NCI-H82 (cell line): Measurements from ENCODE around the gene WDR20.
"Not testable (repeated sequence)": the region's sequence is repeated elsewhere in the genome, so short reads cannot be mapped to it uniquely, and the experiment has no call there.

Experiments
- DNase-seq: peaks from one replicate; lab custom pipeline; 2025; lab: John Stamatoyannopoulos, UW

The WDR20 gene

GRCh38 chr14:102134021-102134420, 5.7 kb upstream of the WDR20 start:
- not testable (repeated sequence) for DNase-seq

DNA sequence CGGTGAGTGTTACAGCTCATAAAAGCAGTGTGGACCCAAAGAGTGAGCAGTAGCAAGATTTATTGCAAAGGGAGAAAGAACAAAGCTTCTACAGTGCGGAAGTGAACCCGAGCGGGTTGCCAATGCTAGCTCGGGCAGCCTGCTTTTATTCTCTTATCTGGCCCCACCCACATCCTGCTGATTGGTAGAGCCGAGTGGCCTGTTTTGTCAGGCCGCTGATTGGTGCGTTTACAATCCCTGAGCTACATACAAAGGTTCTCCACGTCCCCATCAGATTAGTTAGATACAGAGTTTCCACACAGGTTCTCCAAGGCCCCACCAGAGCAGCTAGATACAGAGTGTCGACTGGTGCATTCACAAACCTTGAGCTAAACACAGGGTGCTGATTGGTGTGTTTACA, 5.0 kb upstream of the WDR20 start:
- DNase-seq: not testable (repeated sequence)

DNA sequence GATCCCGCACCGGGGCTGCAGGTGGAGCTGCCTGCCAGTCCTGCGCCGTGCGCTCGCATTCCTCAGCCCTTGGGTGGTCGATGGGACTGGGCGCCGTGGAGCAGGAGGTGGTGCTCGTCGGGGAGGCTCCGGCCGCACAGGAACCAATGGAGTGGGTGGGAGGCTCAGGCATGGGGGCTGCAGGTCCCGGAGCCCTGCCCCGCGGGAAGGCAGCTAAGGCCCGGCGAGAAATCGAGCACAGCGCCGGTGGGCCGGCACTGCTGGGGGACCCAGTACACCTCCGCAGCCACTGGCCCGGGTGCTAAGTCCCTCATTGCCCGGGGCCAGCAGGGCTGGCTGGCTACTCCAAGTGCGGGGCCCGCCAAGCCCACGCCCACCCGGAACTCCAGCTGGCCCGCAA, 4.2 kb upstream of the WDR20 start:
- DNase-seq: not testable (repeated sequence)

- no peak for DNase-seq
Observed at GRCh38 chr14:102138535-102138934, 1.2 kb upstream of the WDR20 start.

DNA sequence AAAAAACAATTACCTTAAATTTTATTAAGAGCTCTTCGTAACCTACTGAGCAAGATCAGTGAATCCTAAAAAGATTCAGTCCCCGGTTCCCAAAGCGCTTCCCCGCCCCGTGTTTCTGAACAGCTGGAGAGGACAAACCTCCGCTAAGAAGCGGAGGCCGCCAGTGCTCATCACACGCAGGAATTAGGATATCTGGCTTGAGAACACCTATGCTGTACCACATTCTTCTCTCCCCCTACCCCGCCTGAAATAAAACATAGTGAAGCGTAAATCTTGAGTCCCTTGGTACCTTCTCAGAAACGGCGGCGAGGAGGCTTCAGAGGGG, 774 bp upstream of the WDR20 start:
- DNase-seq: peak; percentile 78

GRCh38 chr14:102140027-102140749, 491 bp downstream of the WDR20 start:
- DNase-seq: peak; percentile 51

- peak; percentile 44 for DNase-seq
Observed at GRCh38 chr14:102140750-102141145, 1.1 kb downstream of the WDR20 start.

GRCh38 chr14:102141797-102142196, 2.1 kb downstream of the WDR20 start:
- no peak for DNase-seq

- no peak for DNase-seq
Observed at GRCh38 chr14:102144914-102145313, 5.2 kb downstream of the WDR20 start.

DNA sequence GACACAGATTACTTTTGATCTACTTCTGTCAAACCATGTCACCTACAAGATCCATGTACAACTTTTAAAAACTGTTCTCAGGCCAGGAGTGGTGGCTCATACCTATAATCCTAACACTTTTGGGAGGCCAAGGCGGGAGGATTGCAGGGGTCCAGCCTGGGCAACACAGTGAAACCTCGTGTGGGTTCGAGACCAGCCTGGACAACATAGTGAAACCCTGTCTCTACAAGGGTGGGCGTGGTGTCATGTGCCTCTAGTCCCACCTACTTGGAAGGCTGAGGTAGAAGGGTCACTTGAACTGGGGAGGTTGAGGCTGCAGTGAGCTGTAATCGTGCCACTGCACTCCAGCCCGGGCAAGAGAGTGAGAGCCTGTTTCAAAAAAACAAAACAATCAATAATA, 5.7 kb downstream of the WDR20 start:
- DNase-seq: no peak

- no peak for DNase-seq
Observed at GRCh38 chr14:102146423-102146822, 6.7 kb downstream of the WDR20 start.

DNA sequence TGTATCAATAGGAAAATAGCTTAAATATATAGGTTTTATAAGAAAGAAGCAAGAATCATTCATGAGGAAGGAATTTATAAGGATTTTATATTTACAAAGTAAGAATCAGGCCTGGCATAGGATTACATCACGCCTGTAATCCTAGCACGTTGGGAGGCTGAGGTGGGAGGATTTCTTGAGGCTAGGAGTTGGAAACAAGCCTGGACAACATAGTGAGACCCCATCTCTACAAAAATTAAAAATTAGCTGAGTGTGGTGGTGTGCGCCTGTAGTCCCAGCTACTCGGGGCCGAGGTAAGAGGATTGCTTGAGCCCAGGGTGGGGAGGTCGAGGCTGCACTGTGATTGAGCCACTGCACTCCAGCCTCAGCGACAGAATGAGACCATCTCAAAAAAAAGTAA, 10.4 kb downstream of the WDR20 start:
- DNase-seq: no peak

DNA sequence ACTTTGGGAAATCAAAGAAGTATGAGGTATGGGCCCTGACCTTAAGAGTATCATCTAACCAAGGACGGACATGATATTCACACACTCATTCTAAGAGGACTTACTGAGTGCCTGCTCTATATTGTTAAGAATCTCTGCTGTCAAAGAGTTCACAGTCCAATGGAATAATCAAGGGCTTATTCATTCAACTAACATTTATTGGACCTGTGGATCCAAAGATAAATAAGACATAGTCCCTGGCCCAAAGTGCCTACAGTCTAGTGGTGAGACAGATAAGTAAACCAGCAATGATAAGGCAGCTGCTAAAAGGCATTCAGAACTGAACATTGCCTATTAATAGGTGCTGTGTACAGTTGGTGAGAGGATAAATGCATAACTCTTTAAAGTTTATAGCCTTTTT, 11.0 kb downstream of the WDR20 start:
- DNase-seq: no peak

DNA sequence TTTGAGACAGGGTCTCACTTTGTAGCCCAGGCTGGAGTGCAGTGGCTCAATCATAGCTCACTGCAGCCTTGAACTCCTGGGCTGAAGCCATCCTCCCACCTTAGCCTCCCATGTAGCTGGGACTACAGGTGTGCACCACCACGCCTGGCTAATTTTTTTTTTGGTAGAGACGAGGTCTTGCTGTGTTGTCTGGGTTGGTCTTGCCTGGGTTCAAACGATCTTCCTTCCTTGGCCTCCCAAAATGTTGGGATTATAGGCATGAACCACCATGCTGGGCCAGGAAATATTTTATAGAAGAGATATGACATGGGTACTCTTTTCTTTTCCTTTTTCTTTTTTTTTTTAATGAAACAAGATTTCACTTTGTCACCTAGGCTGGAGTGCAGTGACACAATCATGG, 11.7 kb downstream of the WDR20 start:
- not testable (repeated sequence) for DNase-seq

DNA sequence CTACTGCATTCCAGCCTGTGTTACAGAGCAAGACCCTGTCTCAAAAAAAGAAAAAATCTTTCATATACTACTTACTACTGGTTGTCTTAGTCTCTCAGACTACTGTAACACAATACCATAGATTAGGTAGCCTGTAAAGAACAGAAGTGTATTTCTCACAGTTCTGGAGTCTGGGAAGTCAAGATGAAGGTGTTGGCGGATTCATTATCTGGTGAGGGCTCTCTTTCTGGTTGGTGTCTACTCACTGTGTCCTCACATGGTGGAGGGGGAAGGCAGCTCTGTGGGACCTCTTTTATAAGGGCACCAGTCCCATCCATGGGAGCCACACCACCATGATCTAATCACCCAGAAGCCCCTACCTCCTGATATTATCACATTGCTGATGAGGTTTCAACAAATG, 14.4 kb downstream of the WDR20 start:
- DNase-seq: no peak

GRCh38 chr14:102154821-102155549, 15.3 kb downstream of the WDR20 start:
- DNase-seq: no peak

GRCh38 chr14:102157346-102157745, 17.6 kb downstream of the WDR20 start:
- no peak for DNase-seq

DNA sequence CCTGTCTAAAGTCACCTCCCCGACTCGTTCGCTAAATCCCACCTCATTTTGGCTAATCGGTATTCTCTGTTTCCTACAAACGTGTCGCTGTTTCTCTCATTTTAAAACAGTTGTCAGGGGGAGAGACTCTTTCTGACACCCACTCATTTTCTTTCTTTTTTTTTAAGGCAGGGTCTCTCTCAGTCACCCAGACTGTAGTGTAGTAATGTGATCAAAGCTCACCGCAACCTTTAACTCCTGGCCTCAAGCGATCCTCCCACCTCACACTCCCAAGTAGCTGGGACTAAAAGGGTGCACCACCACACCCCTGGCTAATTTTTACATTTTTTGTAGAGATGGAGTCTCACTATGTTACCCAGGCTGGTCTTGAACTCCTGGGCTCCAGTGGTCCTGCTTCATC, 19.1 kb downstream of the WDR20 start:
- DNase-seq: no peak

DNA sequence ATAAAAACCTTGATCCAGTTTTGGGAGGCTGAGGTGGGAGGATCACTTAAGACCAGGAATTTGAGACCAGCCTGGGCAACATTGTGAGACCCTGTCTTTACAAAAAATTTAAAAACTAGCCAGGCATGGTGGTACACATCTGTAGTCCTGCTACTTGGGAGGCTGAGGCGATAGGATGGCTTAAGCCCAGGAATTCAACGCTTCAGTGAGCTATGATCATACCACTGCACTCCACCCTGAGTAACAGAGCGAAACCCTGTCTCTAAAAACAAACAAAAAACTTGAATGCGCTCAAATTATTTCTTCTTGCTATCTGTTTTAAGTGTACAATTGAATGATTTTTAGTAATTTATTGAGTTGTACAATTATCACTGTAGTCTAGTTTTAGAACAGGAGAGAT, 20.1 kb downstream of the WDR20 start:
- no peak for DNase-seq

GRCh38 chr14:102162487-102162886, 22.8 kb downstream of the WDR20 start:
- no peak for DNase-seq

DNA sequence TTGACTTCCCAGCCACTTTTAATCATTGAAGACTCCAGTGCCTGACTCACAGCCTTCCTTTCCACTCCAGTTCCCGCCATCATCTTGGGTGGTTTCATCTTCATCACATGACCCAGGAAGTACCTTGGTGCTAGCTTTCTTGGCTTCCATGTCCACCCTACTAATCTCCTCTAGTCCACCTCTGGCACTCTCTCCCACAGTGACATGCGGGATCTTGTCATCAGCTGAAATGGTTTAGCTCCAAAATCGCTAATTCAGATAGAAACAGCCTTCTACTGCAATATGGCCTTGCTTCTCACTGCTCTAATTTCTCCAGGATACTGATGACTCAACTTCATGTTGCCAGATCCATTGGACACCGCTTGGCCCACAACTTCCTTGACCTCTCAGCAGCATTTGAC, 24.5 kb downstream of the WDR20 start:
- no peak for DNase-seq

GRCh38 chr14:102164965-102165364, 25.3 kb downstream of the WDR20 start:
- no peak for DNase-seq

DNA sequence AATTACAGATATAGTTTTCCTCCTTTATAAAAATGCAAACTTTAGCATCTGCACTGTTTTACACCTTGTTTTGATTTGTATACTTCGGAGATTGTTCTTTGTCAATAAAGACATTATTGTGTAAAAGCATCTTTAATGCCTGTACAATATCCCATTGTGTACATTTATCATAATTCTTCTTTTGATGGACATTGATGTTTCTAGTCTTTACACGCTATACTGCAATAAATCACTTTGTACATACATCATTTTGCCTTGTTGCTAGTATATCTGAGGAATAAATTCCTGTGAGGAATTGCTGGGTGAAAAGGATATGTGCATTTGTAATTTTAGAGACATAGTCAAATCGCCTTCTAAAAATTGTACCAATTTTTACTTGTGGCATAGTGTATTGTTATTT, 30.4 kb downstream of the WDR20 start:
- DNase-seq: no peak
